Measurements from ENCODE around the gene EPB41L4A. TPM values are rescaled to one million over a fixed set of nuclear protein-coding genes. Genes with fewer than 3 reads are reported as not detected.

Gene EPB41L4A
- total and polyA plus RNA-seq, 2 donors (not counting 3 experiments of a cell fraction or from before 2014, with no cell fraction given), result 6.0 to 17.9 TPM

DNA sequence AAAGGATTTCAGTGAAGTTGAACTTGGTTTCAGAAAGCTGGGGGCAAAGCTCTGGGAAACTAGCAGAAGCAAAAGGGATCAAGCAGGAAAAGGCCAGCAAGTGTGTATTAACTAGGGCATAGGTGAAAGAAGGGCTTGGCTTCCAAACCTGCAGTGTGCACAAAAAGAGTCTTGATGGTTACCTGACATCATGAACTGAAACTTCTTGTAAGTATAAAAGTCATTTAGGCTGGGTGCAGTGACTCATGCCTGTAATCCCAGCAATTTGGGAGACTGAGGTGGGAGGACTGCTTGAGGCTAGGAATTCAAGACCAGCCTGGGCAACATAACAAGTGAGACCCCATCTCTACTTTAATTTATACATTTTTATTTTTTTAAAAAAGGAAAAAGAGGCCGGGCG is 216.4 kb downstream of the EPB41L4A start:
- no peak overlapping the region for H3K4me3 ChIP-seq (replicated peaks in 1 of 3; ENCODE audit: insufficient read depth in 1 of 3, low read depth in 1 of 3, low read length in 3 of 3)
- H3K27ac ChIP-seq (ENCODE audit: insufficient read depth, low read depth, low read length), result no peak overlapping the region
- H3K36me3 ChIP-seq (ENCODE audit: control insufficient read depth in 2 of 2, extremely low read depth in 1 of 2, insufficient read depth in 2 of 2, low read length in 2 of 2), result peaks cover 0 to 6% of the 10 kb centered on the region in 2 experiments
- no peak for DNase-seq (ENCODE audit: low read depth, low spot score)
- dilution Hi-C loops (cut with MboI; ENCODE audit: extremely low pct_ligation_motif_present, low sequenced_read_pairs), result no loop called here
- intact Hi-C loops (cut with micrococcal nuclease), result no loop called here
- BruUV-seq (replicated peaks), result no TSS peak
- H2AFZ ChIP-seq (ENCODE audit: low read depth, low read length), result no peak overlapping the region
- H4K20me1 ChIP-seq (replicated peaks; ENCODE audit: control insufficient read depth, extremely low read depth, insufficient read depth, low read length), result no peaks in the 10 kb centered on the region
- no peak for FAIRE-seq
- no peaks in the 10 kb centered on the region for H3K9me3 ChIP-seq (replicated peaks; ENCODE audit: control insufficient read depth, insufficient read depth, low read length)
- H3K79me2 ChIP-seq (ENCODE audit: control insufficient read depth, insufficient read depth, low read length), result no peaks in the 10 kb centered on the region
- no peaks in the 10 kb centered on the region for H3K9me1 ChIP-seq (replicated peaks; ENCODE audit: control insufficient read depth, extremely low read depth, insufficient read depth, low read length)
- no peaks in the 10 kb centered on the region for H3K4me1 ChIP-seq (ENCODE audit: control insufficient read depth, extremely low read depth, insufficient read depth, low read length)
- POLR2A ChIA-PET, result no interaction called here
- H3K4me2 ChIP-seq (ENCODE audit: insufficient read depth, low read length), result no peak overlapping the region
- no peaks in the 10 kb centered on the region for H3K27me3 ChIP-seq (ENCODE audit: control insufficient read depth in 2 of 2, insufficient read depth in 2 of 2, low read length in 2 of 2)
- CTCF ChIA-PET, result interaction anchor here (3.3 kb wide), 1 partner anchor 217 kb away, joined by 10 read pairs; no protein-coding TSS in a partner anchor
- no peak overlapping the region for H3K9ac ChIP-seq (replicated peaks; ENCODE audit: extremely low read depth, insufficient read depth, low read length)
- TF ChIP-seq POLR2A (IDR thresholded peaks at IDR 0.05; ENCODE audit: low read depth, low read length), result no peak
- no peak for TF ChIP-seq EZH2 (IDR thresholded peaks at IDR 0.05; ENCODE audit: borderline replicate concordance, low read depth, low read length, severe bottlenecking)
- no peak for TF ChIP-seq JUN (IDR thresholded peaks at IDR 0.05; ENCODE audit: borderline replicate concordance, insufficient read depth, insufficient read length, low read depth)
- no peak for TF ChIP-seq FOS (IDR thresholded peaks at IDR 0.05; ENCODE audit: borderline replicate concordance, insufficient read depth, low read length)
- TF ChIP-seq MYC (IDR thresholded peaks at IDR 0.05; ENCODE audit: low read depth, low read length), result no peak

DNA sequence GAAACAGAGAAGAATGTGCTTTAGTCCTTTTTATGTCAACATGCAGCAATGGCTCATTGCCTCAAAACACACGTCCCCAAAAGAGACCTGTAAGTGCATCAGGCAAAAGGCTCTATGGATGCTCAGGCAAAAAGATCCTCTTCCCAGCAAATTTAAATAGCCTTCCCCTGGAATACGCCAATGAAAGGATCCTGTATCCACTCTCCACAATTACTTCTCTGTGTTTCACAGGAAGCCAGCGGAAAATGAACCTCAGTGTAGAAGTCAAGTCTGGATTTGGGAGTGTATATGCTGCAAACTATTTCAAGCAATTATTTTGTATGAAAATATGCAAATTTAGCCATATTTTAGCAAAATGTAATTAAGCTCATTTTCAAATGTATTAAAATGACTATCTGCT is 217.9 kb downstream of the EPB41L4A start:
- DNase-seq (ENCODE audit: low read depth, low spot score) (no peak), FAIRE-seq (no peak)
- ChIA-PET POLR2A (no interaction called here), CTCF (interaction anchor here (3.3 kb wide), 1 partner anchor 219 kb away, joined by 10 read pairs; no protein-coding TSS in a partner anchor)
- no peak overlapping the region for H3K4me3 ChIP-seq (replicated peaks in 1 of 3; ENCODE audit: insufficient read depth in 1 of 3, low read depth in 1 of 3, low read length in 3 of 3)
- no peak overlapping the region for H3K9ac ChIP-seq (replicated peaks; ENCODE audit: extremely low read depth, insufficient read depth, low read length)
- no peak overlapping the region for H3K27ac ChIP-seq (ENCODE audit: insufficient read depth, low read depth, low read length)
- BruUV-seq (replicated peaks), result no TSS peak
- dilution Hi-C loops (cut with MboI; ENCODE audit: extremely low pct_ligation_motif_present, low sequenced_read_pairs), result no loop called here
- H3K27me3 ChIP-seq (ENCODE audit: control insufficient read depth in 2 of 2, insufficient read depth in 2 of 2, low read length in 2 of 2), result no peaks in the 10 kb centered on the region
- no peaks in the 10 kb centered on the region for H3K9me3 ChIP-seq (replicated peaks; ENCODE audit: control insufficient read depth, insufficient read depth, low read length)
- H2AFZ ChIP-seq (ENCODE audit: low read depth, low read length), result no peak overlapping the region
- H3K36me3 ChIP-seq (ENCODE audit: control insufficient read depth in 2 of 2, extremely low read depth in 1 of 2, insufficient read depth in 2 of 2, low read length in 2 of 2), result peaks cover 0 to 6% of the 10 kb centered on the region in 2 experiments
- no peak overlapping the region for H3K4me2 ChIP-seq (ENCODE audit: insufficient read depth, low read length)
- intact Hi-C loops (cut with micrococcal nuclease), result no loop called here
- no peaks in the 10 kb centered on the region for H3K9me1 ChIP-seq (replicated peaks; ENCODE audit: control insufficient read depth, extremely low read depth, insufficient read depth, low read length)
- no peaks in the 10 kb centered on the region for H3K4me1 ChIP-seq (ENCODE audit: control insufficient read depth, extremely low read depth, insufficient read depth, low read length)
- H3K79me2 ChIP-seq (ENCODE audit: control insufficient read depth, insufficient read depth, low read length), result no peaks in the 10 kb centered on the region
- H4K20me1 ChIP-seq (replicated peaks; ENCODE audit: control insufficient read depth, extremely low read depth, insufficient read depth, low read length), result no peaks in the 10 kb centered on the region
- TF ChIP-seq, protein P1, sequence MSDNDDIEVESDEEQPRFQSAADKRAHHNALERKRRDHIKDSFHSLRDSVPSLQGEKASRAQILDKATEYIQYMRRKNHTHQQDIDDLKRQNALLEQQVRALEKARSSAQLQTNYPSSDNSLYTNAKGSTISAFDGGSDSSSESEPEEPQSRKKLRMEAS (IDR thresholded peaks at IDR 0.05; ENCODE audit: insufficient read depth, insufficient read length), result no peak
- TF ChIP-seq FOS (IDR thresholded peaks at IDR 0.05; ENCODE audit: borderline replicate concordance, insufficient read depth, low read length), result no peak
- no peak for TF ChIP-seq POLR2AphosphoS5 (IDR thresholded peaks at IDR 0.05; ENCODE audit: insufficient read depth, low read depth, low read length)
- TF ChIP-seq, protein P2, sequence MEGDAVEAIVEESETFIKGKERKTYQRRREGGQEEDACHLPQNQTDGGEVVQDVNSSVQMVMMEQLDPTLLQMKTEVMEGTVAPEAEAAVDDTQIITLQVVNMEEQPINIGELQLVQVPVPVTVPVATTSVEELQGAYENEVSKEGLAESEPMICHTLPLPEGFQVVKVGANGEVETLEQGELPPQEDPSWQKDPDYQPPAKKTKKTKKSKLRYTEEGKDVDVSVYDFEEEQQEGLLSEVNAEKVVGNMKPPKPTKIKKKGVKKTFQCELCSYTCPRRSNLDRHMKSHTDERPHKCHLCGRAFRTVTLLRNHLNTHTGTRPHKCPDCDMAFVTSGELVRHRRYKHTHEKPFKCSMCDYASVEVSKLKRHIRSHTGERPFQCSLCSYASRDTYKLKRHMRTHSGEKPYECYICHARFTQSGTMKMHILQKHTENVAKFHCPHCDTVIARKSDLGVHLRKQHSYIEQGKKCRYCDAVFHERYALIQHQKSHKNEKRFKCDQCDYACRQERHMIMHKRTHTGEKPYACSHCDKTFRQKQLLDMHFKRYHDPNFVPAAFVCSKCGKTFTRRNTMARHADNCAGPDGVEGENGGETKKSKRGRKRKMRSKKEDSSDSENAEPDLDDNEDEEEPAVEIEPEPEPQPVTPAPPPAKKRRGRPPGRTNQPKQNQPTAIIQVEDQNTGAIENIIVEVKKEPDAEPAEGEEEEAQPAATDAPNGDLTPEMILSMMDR (IDR thresholded peaks at IDR 0.05; ENCODE audit: extremely low read depth in 1 of 2, insufficient read depth in 1 of 2, low read depth in 1 of 2, low read length in 2 of 2), result no peak
- TF ChIP-seq MYC (IDR thresholded peaks at IDR 0.05; ENCODE audit: low read depth, low read length), result no peak
- TF ChIP-seq POLR2A (IDR thresholded peaks at IDR 0.05; ENCODE audit: low read depth, low read length), result no peak
- TF ChIP-seq EZH2 (IDR thresholded peaks at IDR 0.05; ENCODE audit: borderline replicate concordance, low read depth, low read length, severe bottlenecking), result no peak
- TF ChIP-seq JUN (IDR thresholded peaks at IDR 0.05; ENCODE audit: borderline replicate concordance, insufficient read depth, insufficient read length, low read depth), result no peak
- no peak for TF ChIP-seq GATA2 (IDR thresholded peaks at IDR 0.05; ENCODE audit: insufficient read depth, insufficient read length, low read depth, low read length)
